Rectal smooth muscle tissue (tissue), 1 donor: ENCODE results near the gene AIP.

Experiments used
- H3K27ac ChIP-seq: one replicate; pipeline ENCODE4 v1.7.0; 2013; ENCODE audit warnings: low read depth, low read length, inconsistent platforms
- H3K27me3 ChIP-seq: one replicate; pipeline ENCODE4 v1.7.0; 2013; ENCODE audit warnings: low read length; ENCODE audit not compliant: control insufficient read depth, insufficient read depth
- H3K36me3 ChIP-seq: one replicate; pipeline ENCODE4 v1.7.0; 2013; ENCODE audit warnings: low read length; ENCODE audit not compliant: control insufficient read depth, insufficient read depth
- H3K4me1 ChIP-seq: one replicate; pipeline ENCODE4 v1.7.0; 2013; ENCODE audit warnings: low read length; ENCODE audit not compliant: control insufficient read depth, insufficient read depth
- H3K4me3 ChIP-seq: one replicate; pipeline ENCODE4 v1.7.0; 2013; ENCODE audit warnings: low read length
- H3K9ac ChIP-seq: one replicate; pipeline ENCODE4 v1.7.0; 2013; ENCODE audit warnings: low read length

Gene AIP

GRCh38 chr11:67525275-67525976 lies 42.6 kb downstream of the AIP start:
- no peak overlapping the region for H3K4me3 ChIP-seq
- no peak overlapping the region for H3K27ac ChIP-seq
- H3K27me3 ChIP-seq = peaks cover 3% of the 10 kb centered on the region
- no peaks in the 10 kb centered on the region for H3K36me3 ChIP-seq
- H3K4me1 ChIP-seq = no peaks in the 10 kb centered on the region
- H3K9ac ChIP-seq = no peak overlapping the region

- no peak overlapping the region for H3K4me3 ChIP-seq
- H3K27ac ChIP-seq = no peak overlapping the region
- peaks cover 3% of the 10 kb centered on the region for H3K27me3 ChIP-seq
- H3K36me3 ChIP-seq = no peaks in the 10 kb centered on the region
- no peak overlapping the region for H3K9ac ChIP-seq
- H3K4me1 ChIP-seq = no peaks in the 10 kb centered on the region
Observed at GRCh38 chr11:67528376-67528775, 45.5 kb downstream of the AIP start.

- H3K4me3 ChIP-seq = no peak overlapping the region
- H3K27ac ChIP-seq = no peak overlapping the region
- H3K27me3 ChIP-seq = no peaks in the 10 kb centered on the region
- H3K9ac ChIP-seq = no peak overlapping the region
- H3K36me3 ChIP-seq = no peaks in the 10 kb centered on the region
- no peaks in the 10 kb centered on the region for H3K4me1 ChIP-seq
Observed at GRCh38 chr11:67530282-67530592, 47.4 kb downstream of the AIP start.

- H3K4me3 ChIP-seq = no peak overlapping the region
- H3K36me3 ChIP-seq = no peaks in the 10 kb centered on the region
- H3K9ac ChIP-seq = no peak overlapping the region
- no peaks in the 10 kb centered on the region for H3K27me3 ChIP-seq
- no peaks in the 10 kb centered on the region for H3K4me1 ChIP-seq
- H3K27ac ChIP-seq = no peak overlapping the region
Observed at GRCh38 chr11:67532889-67533288, 50.1 kb downstream of the AIP start.

GRCh38 chr11:67534070-67534679 lies 51.3 kb downstream of the AIP start:
- Histone ChIP-seq H3K4me3 (no peak overlapping the region), H3K4me1 (no peaks in the 10 kb centered on the region), H3K9ac (no peak overlapping the region), H3K36me3 (no peaks in the 10 kb centered on the region), H3K27me3 (no peaks in the 10 kb centered on the region), H3K27ac (no peak overlapping the region)

GRCh38 chr11:67535561-67535960 lies 52.7 kb downstream of the AIP start:
- Histone ChIP-seq H3K36me3 (no peaks in the 10 kb centered on the region), H3K27me3 (no peaks in the 10 kb centered on the region), H3K4me1 (no peaks in the 10 kb centered on the region), H3K27ac (no peak overlapping the region), H3K4me3 (no peak overlapping the region), H3K9ac (no peak overlapping the region)

GRCh38 chr11:67538306-67538705 lies 55.5 kb downstream of the AIP start:
- Histone ChIP-seq H3K9ac (no peak overlapping the region), H3K36me3 (no peaks in the 10 kb centered on the region), H3K27ac (no peak overlapping the region), H3K27me3 (no peaks in the 10 kb centered on the region), H3K4me3 (no peak overlapping the region), H3K4me1 (no peaks in the 10 kb centered on the region)

GRCh38 chr11:67538823-67539505 lies 56.1 kb downstream of the AIP start:
- Histone ChIP-seq H3K9ac (no peak overlapping the region), H3K4me3 (no peak overlapping the region), H3K36me3 (no peaks in the 10 kb centered on the region)

GRCh38 chr11:67539550-67539949 lies 56.7 kb downstream of the AIP start:
- Histone ChIP-seq H3K36me3 (no peaks in the 10 kb centered on the region), H3K4me1 (no peaks in the 10 kb centered on the region), H3K27me3 (no peaks in the 10 kb centered on the region), H3K9ac (no peak overlapping the region), H3K27ac (no peak overlapping the region), H3K4me3 (no peak overlapping the region)

More at GRCh38 chr11:67538823-67539505, 56.1 kb downstream of the AIP start:
- Histone ChIP-seq H3K27me3 (no peaks in the 10 kb centered on the region), H3K4me1 (no peaks in the 10 kb centered on the region), H3K27ac (no peak overlapping the region)
